Measurements from ENCODE around the gene MRPL18.
A peak's percentile ranks its signal among the peaks of the same experiment; 100 is the strongest.
"Not testable (repeated sequence)": the region's sequence is repeated elsewhere in the genome, so short reads cannot be mapped to it uniquely, and the experiment has no call there.

The MRPL18 gene

GRCh38 chr6:159789377-159790148, 704 bp upstream of the MRPL18 start, which contains the start of gene TCP1:
TCP1 (minus strand) TSS chr6:159789602; CDS start chr6:159789468, 134 bp downstream.
- under 1% methylated on average over 61 of the region's 64 CpGs for WGBS (ENCODE audit: insufficient coverage)
- no peaks in the 10 kb centered on the region for H3K9me3 ChIP-seq (ENCODE audit: control extremely low read depth in 1 of 5, control insufficient read depth in 4 of 5, insufficient read depth in 2 of 5, low read depth in 1 of 5, low read length in 4 of 5)
- H3K36me3 ChIP-seq (ENCODE audit: control insufficient read depth in 4 of 4, insufficient read depth in 4 of 4, low read length in 3 of 4) = peaks cover 19 to 48% (median 34%) of the 10 kb centered on the region in 4 experiments
- no peaks in the 10 kb centered on the region for H3K27me3 ChIP-seq (replicated peaks in 2 of 5; ENCODE audit: control insufficient read depth in 4 of 5, insufficient read depth in 5 of 5, low read length in 4 of 5)
- H3K4me1 ChIP-seq (ENCODE audit: control extremely low read depth in 1 of 4, control insufficient read depth in 4 of 4, insufficient read depth in 4 of 4, low read length in 3 of 4) = peaks cover 18 to 44% (median 29%) of the 10 kb centered on the region in 4 experiments
- ChIA-PET CTCF (interaction anchor here (0.7 to 7.1 kb wide), 8 partner anchors 14 to 666 kb away, joined by 3 to 43 read pairs (median 7); partner anchors contain the start of gene SOD2), POLR2A (interaction anchor here (1.0 to 2.1 kb wide), 6 partner anchors 22 to 96 kb away, joined by 3 to 11 read pairs (median 5); partner anchors contain the start of genes ACAT2 and SOD2)
- peak within 1 kb of the TSS; percentile 66 to 97 (median 94) for H3K4me3 ChIP-seq (ENCODE audit: control insufficient read depth in 1 of 7, extremely low read depth in 1 of 7, insufficient read depth in 4 of 7, low read depth in 2 of 7, low read length in 6 of 7)
- peak within 1 kb of the TSS; percentile 79 to 91 for H3K27ac ChIP-seq (ENCODE audit: insufficient read depth in 1 of 2, low read depth in 1 of 2, low read length in 2 of 2, poor library complexity in 1 of 2, severe bottlenecking in 2 of 2)
- DNase-seq = peak; percentile 99 to 100 (median 100)

- Histone ChIP-seq H3K4me1 (ENCODE audit: control extremely low read depth in 1 of 4, control insufficient read depth in 4 of 4, insufficient read depth in 4 of 4, low read length in 3 of 4) (peaks cover 18 to 42% (median 29%) of the 10 kb centered on the region in 4 experiments), H3K4me3 (ENCODE audit: control insufficient read depth in 1 of 7, extremely low read depth in 1 of 7, insufficient read depth in 4 of 7, low read depth in 2 of 7, low read length in 6 of 7) (peak overlapping the region; percentile 66 to 97 (median 94)), H3K36me3 (ENCODE audit: control insufficient read depth in 4 of 4, insufficient read depth in 4 of 4, low read length in 3 of 4) (peaks cover 11 to 33% (median 25%) of the 10 kb centered on the region in 4 experiments), H3K9me3 (ENCODE audit: control extremely low read depth in 1 of 5, control insufficient read depth in 4 of 5, insufficient read depth in 2 of 5, low read depth in 1 of 5, low read length in 4 of 5) (no peaks in the 10 kb centered on the region), H3K27ac (ENCODE audit: insufficient read depth in 1 of 2, low read depth in 1 of 2, low read length in 2 of 2, poor library complexity in 1 of 2, severe bottlenecking in 2 of 2) (peak overlapping the region; percentile 79 to 91), H3K27me3 (replicated peaks in 2 of 5; ENCODE audit: control insufficient read depth in 4 of 5, insufficient read depth in 5 of 5, low read length in 4 of 5) (no peaks in the 10 kb centered on the region)
- peak; percentile 7 to 41 (median 30) for DNase-seq
- 29% methylated on average over 14 of the region's 18 CpGs for WGBS (ENCODE audit: insufficient coverage)
- ChIA-PET POLR2A (interaction anchor here (0.8 to 2.1 kb wide), 7 partner anchors 9 to 105 kb away, joined by 3 to 11 read pairs (median 4); partner anchors contain the start of genes ACAT2 and SOD2), CTCF (interaction anchor here (1.0 to 7.1 kb wide), 10 partner anchors 9 to 101 kb away, joined by 3 to 43 read pairs (median 6); no protein-coding TSS in a partner anchor)
These were observed 810 bp downstream of the MRPL18 start for GRCh38 chr6:159790956-159791598.

DNA sequence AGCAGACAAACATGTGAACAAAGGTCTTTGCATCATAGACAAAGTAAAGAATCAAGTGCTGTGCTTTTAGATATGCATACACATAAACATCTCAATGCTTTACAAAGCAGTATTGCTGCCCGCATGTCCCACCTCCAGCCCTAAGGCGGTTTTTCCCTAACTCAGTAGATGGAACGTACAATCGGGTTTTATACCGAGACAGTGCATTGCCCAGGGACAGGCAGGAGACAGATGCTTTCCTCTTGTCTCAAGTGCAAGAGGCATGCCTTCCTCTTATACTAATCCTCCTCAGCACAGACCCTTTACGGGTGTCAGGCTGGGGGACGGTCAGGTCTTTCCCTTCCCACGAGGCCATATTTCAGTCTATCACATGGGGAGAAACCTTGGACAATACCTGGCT, 4.7 kb downstream of the MRPL18 start:
- 91% methylated on average over 4 of the region's 8 CpGs for WGBS (ENCODE audit: insufficient coverage)
- H3K9me3 ChIP-seq (ENCODE audit: control extremely low read depth in 1 of 5, control insufficient read depth in 4 of 5, insufficient read depth in 2 of 5, low read depth in 1 of 5, low read length in 4 of 5); H3K27me3 ChIP-seq (replicated peaks in 2 of 5; ENCODE audit: control insufficient read depth in 4 of 5, insufficient read depth in 5 of 5, low read length in 4 of 5); DNase-seq; H3K4me3 ChIP-seq (ENCODE audit: control insufficient read depth in 1 of 7, extremely low read depth in 1 of 7, insufficient read depth in 4 of 7, low read depth in 2 of 7, low read length in 6 of 7); CTCF ChIA-PET; H3K27ac ChIP-seq (ENCODE audit: insufficient read depth in 1 of 2, low read depth in 1 of 2, low read length in 2 of 2, poor library complexity in 1 of 2, severe bottlenecking in 2 of 2); POLR2A ChIA-PET: not testable (repeated sequence)
- Histone ChIP-seq H3K4me1 (ENCODE audit: control extremely low read depth in 1 of 4, control insufficient read depth in 4 of 4, insufficient read depth in 4 of 4, low read length in 3 of 4) (peaks cover 7 to 22% (median 15%) of the 10 kb centered on the region in 4 experiments), H3K36me3 (ENCODE audit: control insufficient read depth in 4 of 4, insufficient read depth in 4 of 4, low read length in 3 of 4) (peaks cover 18 to 57% (median 35%) of the 10 kb centered on the region in 4 experiments)

DNA sequence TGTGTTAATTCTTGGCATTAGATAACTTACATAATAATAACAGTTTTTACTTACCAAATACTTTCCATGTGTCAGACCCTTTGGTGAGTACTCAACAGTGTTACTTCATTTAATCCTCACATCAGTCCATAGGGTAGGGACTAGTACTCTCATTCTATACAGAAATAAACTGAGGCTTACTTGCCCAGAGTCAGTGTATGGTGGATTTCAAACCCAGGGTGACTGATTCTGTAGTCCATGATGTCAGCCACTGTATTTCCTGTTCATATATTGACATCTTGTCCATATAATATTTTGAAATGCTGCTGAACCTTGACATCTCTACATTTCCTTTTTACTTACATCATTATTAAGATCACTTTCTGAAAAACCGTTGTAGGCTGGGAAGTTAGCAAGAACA, 7.3 kb downstream of the MRPL18 start:
- Histone ChIP-seq H3K27me3 (replicated peaks in 2 of 5; ENCODE audit: control insufficient read depth in 4 of 5, insufficient read depth in 5 of 5, low read length in 4 of 5) (no peaks in the 10 kb centered on the region), H3K4me3 (ENCODE audit: control insufficient read depth in 1 of 7, extremely low read depth in 1 of 7, insufficient read depth in 4 of 7, low read depth in 2 of 7, low read length in 6 of 7) (no peak overlapping the region), H3K9me3 (ENCODE audit: control extremely low read depth in 1 of 5, control insufficient read depth in 4 of 5, insufficient read depth in 2 of 5, low read depth in 1 of 5, low read length in 4 of 5) (no peaks in the 10 kb centered on the region), H3K4me1 (ENCODE audit: control extremely low read depth in 1 of 4, control insufficient read depth in 4 of 4, insufficient read depth in 4 of 4, low read length in 3 of 4) (peaks cover 0 to 2% (median 1%) of the 10 kb centered on the region in 4 experiments), H3K36me3 (ENCODE audit: control insufficient read depth in 4 of 4, insufficient read depth in 4 of 4, low read length in 3 of 4) (peaks cover 16 to 59% (median 31%) of the 10 kb centered on the region in 4 experiments), H3K27ac (ENCODE audit: insufficient read depth in 1 of 2, low read depth in 1 of 2, low read length in 2 of 2, poor library complexity in 1 of 2, severe bottlenecking in 2 of 2) (no peak overlapping the region)
- POLR2A ChIA-PET = no interaction called here
- CTCF ChIA-PET = no interaction called here
- DNase-seq = no peak
- WGBS (ENCODE audit: insufficient coverage) = no CpG with 5 or more reads among the region's 1 CpG

DNA sequence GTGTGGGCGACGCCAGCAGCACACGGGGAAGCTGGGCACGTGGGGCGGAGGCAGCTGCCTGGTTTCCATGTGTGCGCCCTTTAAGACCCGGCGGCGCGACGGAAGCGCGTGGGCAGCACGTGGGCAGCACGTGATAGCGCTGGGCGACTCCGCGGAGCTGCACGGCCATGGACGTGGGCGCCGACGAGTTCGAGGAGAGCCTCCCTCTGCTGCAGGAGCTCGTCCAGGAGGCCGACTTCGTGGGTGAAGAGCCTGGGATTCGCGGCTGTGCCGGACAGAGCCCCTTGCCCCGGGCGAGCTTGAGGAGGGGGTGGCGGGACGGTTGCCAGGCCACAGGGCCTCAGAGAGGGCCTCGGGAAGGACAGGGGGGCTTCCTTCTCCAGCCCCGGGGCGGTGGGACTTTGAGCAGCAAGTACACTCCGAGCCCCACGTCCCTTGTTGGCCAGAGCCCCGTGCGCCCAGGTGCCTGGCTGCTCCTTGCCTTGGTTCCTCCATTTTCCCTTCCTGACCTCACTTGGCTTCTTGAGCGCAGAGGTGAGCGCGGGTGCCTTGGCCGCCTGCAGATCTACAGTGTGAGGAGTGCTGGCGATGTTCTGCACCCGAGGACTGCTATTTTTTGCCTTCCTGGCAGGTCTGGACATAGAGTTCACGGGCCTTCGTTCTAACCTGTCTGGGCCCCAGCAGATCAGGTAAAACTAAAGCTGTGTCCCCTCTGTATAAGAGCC, 10.0 kb downstream of the MRPL18 start, which contains the start of gene PNLDC1:
TSS of gene PNLDC1 (plus strand) at position 136 of the 725 bp plus-strand sequence. CDS start at position 168, 32 bp downstream.
- Histone ChIP-seq H3K27me3 (replicated peaks in 2 of 5; ENCODE audit: control insufficient read depth in 4 of 5, insufficient read depth in 5 of 5, low read length in 4 of 5) (no peaks in the 10 kb centered on the region), H3K36me3 (ENCODE audit: control insufficient read depth in 4 of 4, insufficient read depth in 4 of 4, low read length in 3 of 4) (peaks cover 10 to 39% (median 24%) of the 10 kb centered on the region in 4 experiments), H3K27ac (ENCODE audit: insufficient read depth in 1 of 2, low read depth in 1 of 2, low read length in 2 of 2, poor library complexity in 1 of 2, severe bottlenecking in 2 of 2) (no peak within 1 kb of the TSS), H3K4me3 (ENCODE audit: control insufficient read depth in 1 of 7, extremely low read depth in 1 of 7, insufficient read depth in 4 of 7, low read depth in 2 of 7, low read length in 6 of 7) (no peak within 1 kb of the TSS), H3K9me3 (ENCODE audit: control extremely low read depth in 1 of 5, control insufficient read depth in 4 of 5, insufficient read depth in 2 of 5, low read depth in 1 of 5, low read length in 4 of 5) (no peaks in the 10 kb centered on the region), H3K4me1 (ENCODE audit: control extremely low read depth in 1 of 4, control insufficient read depth in 4 of 4, insufficient read depth in 4 of 4, low read length in 3 of 4) (no peaks in the 10 kb centered on the region)
- WGBS (ENCODE audit: insufficient coverage) = 98% methylated on average over 45 of the region's 50 CpGs
- DNase-seq = no peak
- ChIA-PET POLR2A (no interaction called here), CTCF (interaction anchor here (1.9 kb wide), 1 partner anchor 52 kb away, joined by 6 read pairs; no protein-coding TSS in a partner anchor)

DNA sequence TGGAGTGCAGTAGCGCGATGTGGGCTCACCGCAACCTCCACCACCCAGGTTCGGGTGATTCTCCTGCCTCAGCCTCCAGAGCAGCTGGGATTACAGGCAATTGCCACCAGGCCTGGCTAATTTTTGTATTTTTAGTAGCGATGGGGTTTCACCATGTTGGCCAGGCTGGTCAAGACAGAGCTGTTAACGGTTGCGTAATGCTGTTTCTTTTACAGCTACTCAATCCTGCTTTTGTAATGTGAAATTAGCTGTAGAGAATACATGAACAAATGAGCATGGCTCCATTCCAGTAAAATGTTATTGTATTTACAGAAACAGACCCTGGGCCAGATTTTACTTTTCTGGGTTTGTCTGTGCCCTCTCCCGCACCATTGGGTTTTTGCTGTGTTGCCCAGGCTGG, 11.7 kb downstream of the MRPL18 start:
- WGBS (ENCODE audit: insufficient coverage) = 98% methylated on average over 6 of the region's 8 CpGs
- Histone ChIP-seq H3K27ac (ENCODE audit: insufficient read depth in 1 of 2, low read depth in 1 of 2, low read length in 2 of 2, poor library complexity in 1 of 2, severe bottlenecking in 2 of 2) (no peak overlapping the region), H3K4me1 (ENCODE audit: control extremely low read depth in 1 of 4, control insufficient read depth in 4 of 4, insufficient read depth in 4 of 4, low read length in 3 of 4) (peaks cover 0 to 9% (median 0%) of the 10 kb centered on the region in 4 experiments), H3K9me3 (ENCODE audit: control extremely low read depth in 1 of 5, control insufficient read depth in 4 of 5, insufficient read depth in 2 of 5, low read depth in 1 of 5, low read length in 4 of 5) (no peaks in the 10 kb centered on the region), H3K27me3 (replicated peaks in 2 of 5; ENCODE audit: control insufficient read depth in 4 of 5, insufficient read depth in 5 of 5, low read length in 4 of 5) (no peaks in the 10 kb centered on the region), H3K4me3 (ENCODE audit: control insufficient read depth in 1 of 7, extremely low read depth in 1 of 7, insufficient read depth in 4 of 7, low read depth in 2 of 7, low read length in 6 of 7) (no peak overlapping the region), H3K36me3 (ENCODE audit: control insufficient read depth in 4 of 4, insufficient read depth in 4 of 4, low read length in 3 of 4) (peaks cover 7 to 32% (median 23%) of the 10 kb centered on the region in 4 experiments)
- ChIA-PET POLR2A (no interaction called here), CTCF (interaction anchor here (0.6 to 1.9 kb wide), 2 partner anchors 50 to 1279 kb away, joined by 3 to 6 read pairs; no protein-coding TSS in a partner anchor)
- no peak for DNase-seq

All from common myeloid progenitor, CD34-positive (primary cell).